B cell (primary cell): Measurements from ENCODE around the gene MVB12B. TPM values are rescaled to one million over a fixed set of nuclear protein-coding genes. Genes with fewer than 3 reads are reported as not detected.

Experiments used
- ATAC-seq: fragments of 200-7000 bp; cut with Tn5 transposase; one replicate; pipeline ENCODE4 v1.10.0; 2021; ENCODE audit warnings: low read depth, mild to moderate bottlenecking, moderate number of reproducible peaks, moderate library complexity
- CTCF ChIA-PET: fragments of 350-600 bp; sonication (Branson Sonifier 250); formaldehyde crosslinking; loops from one replicate; lab custom pipeline; 2021; ENCODE audit warnings: antibody characterized with exemption, inconsistent platforms; lab: Charles Lee
- POLR2A ChIA-PET: fragments of 350-600 bp; sonication (Branson Sonifier 250); formaldehyde crosslinking; loops from one replicate; lab custom pipeline; 2021; ENCODE audit warnings: antibody characterized with exemption; lab: Charles Lee
- DNase-seq: peaks from one replicate; pipeline ENCODE4 v3.0.0; 2013
- H2AFZ ChIP-seq: 2 replicates; pipeline ENCODE4 v1.6.1; 2012; ENCODE audit warnings: mild to moderate bottlenecking, low read depth, low read length; ENCODE audit not compliant: insufficient read depth, poor library complexity, severe bottlenecking
- H3K27ac ChIP-seq, 2 donors: 1 replicate in 1 of 2; 2 replicates in 1 of 2; pipeline ENCODE4 v1.5.1; 2012 to 2013; ENCODE audit warnings: low read length in 2 of 2, mild to moderate bottlenecking in 2 of 2, moderate library complexity in 1 of 2
- H3K27me3 ChIP-seq, 4 experiments: fragments of 200-600 bp in 1 of 4; sonication (generic) in 1 of 4; replicated peaks in 1 of 4; 1 replicate in 2 of 4; 2 replicates in 2 of 4; pipeline versions ENCODE4 v1.6.1 to v1.7.0; 2013 to 2016; ENCODE audit warnings: low read length in 3 of 4, mild to moderate bottlenecking in 2 of 4, mixed read lengths in 1 of 4, moderate library complexity in 1 of 4; ENCODE audit not compliant: insufficient read depth in 4 of 4, control insufficient read depth in 3 of 4; ENCODE audit errors: control extremely low read depth in 1 of 4
- H3K36me3 ChIP-seq, 2 experiments: replicated peaks in 1 of 2; 1 replicate in 1 of 2; 2 replicates in 1 of 2; pipeline versions ENCODE4 v1.6.1 to v1.7.1; 2013; ENCODE audit warnings: low read length in 1 of 2; ENCODE audit not compliant: insufficient read depth in 2 of 2, control insufficient read depth in 1 of 2; ENCODE audit errors: control extremely low read depth in 1 of 2, extremely low read depth in 1 of 2
- H3K4me1 ChIP-seq, 2 donors: fragments of 200-600 bp in 1 of 2; sonication (generic) in 1 of 2; 1 replicate in 1 of 2; 2 replicates in 1 of 2; pipeline versions ENCODE4 v1.5.1 to v1.6.1; 2013 to 2017; ENCODE audit warnings: low read length in 2 of 2; ENCODE audit not compliant: control insufficient read depth in 2 of 2, insufficient read depth in 2 of 2
- H3K4me2 ChIP-seq: replicated peaks from 2 replicates; pipeline ENCODE3; 2012; ENCODE audit warnings: mild to moderate bottlenecking, low read depth, low read length; ENCODE audit not compliant: poor library complexity, severe bottlenecking
- H3K4me3 ChIP-seq, 5 experiments: fragments of 200-600 bp in 1 of 5; sonication (generic) in 1 of 5; 1 replicate in 3 of 5; 2 replicates in 2 of 5; pipeline versions ENCODE4 v1.5.1 to v1.7.0; 2011 to 2016; ENCODE audit warnings: low read length in 4 of 5, mild to moderate bottlenecking in 4 of 5, low read depth in 2 of 5, control low read depth in 1 of 5, moderate library complexity in 1 of 5; ENCODE audit not compliant: insufficient read depth in 1 of 5; ENCODE audit errors: control extremely low read depth in 1 of 5, extremely low read depth in 1 of 5
- H3K79me2 ChIP-seq: fragments of 200-600 bp; sonication (generic); one replicate; pipeline ENCODE4 v1.6.0; 2016; ENCODE audit warnings: low read length; ENCODE audit not compliant: control insufficient read depth, insufficient read depth
- H3K9ac ChIP-seq: fragments of 200-600 bp; sonication (generic); 2 replicates; pipeline ENCODE4 v1.6.1; 2017; ENCODE audit warnings: mild to moderate bottlenecking, low read length, moderate library complexity
- H3K9me3 ChIP-seq, 3 donors: one replicate each; pipeline versions ENCODE4 v1.6.1 to v1.7.1; 2013; ENCODE audit warnings: low read length in 2 of 3; ENCODE audit not compliant: control insufficient read depth in 2 of 3, insufficient read depth in 1 of 3; ENCODE audit errors: control extremely low read depth in 1 of 3
- H4K20me1 ChIP-seq: 2 replicates; pipeline ENCODE4 v1.6.0; 2012; ENCODE audit warnings: mild to moderate bottlenecking, low read length; ENCODE audit not compliant: insufficient read depth, control insufficient read depth, poor library complexity, severe bottlenecking
- H3K27ac Mint-ChIP-seq: one replicate; pipeline ENCODE4 v1.8.0; 2021; ENCODE audit warnings: mixed read lengths
- H3K27me3 Mint-ChIP-seq: one replicate; pipeline ENCODE4 v1.8.0; 2021; ENCODE audit warnings: mixed read lengths
- H3K4me1 Mint-ChIP-seq: one replicate; pipeline ENCODE4 v1.8.0; 2021; ENCODE audit warnings: mixed read lengths
- H3K4me3 Mint-ChIP-seq: one replicate; pipeline ENCODE4 v1.8.0; 2021; ENCODE audit warnings: mixed read lengths
- H3K9me3 Mint-ChIP-seq: one replicate; pipeline ENCODE4 v1.8.0; 2022; ENCODE audit warnings: mixed read lengths; ENCODE audit not compliant: insufficient read depth
- CTCF ChIP-seq: fragments of 200-600 bp; IDR thresholded peaks from one replicate; pipeline ENCODE4 v1.8.0; 2022; ENCODE audit warnings: antibody characterized with exemption, mild to moderate bottlenecking
- EZH2 ChIP-seq: IDR thresholded peaks from 2 replicates; pipeline ENCODE4 v1.6.1; 2012; ENCODE audit warnings: borderline replicate concordance, low read depth, mild to moderate bottlenecking, moderate library complexity, low read length; ENCODE audit not compliant: insufficient read depth, poor library complexity, severe bottlenecking
- WGBS: methylation state at CpG from one replicate; pipeline ENCODE4 v1.1.5; 2013; ENCODE audit warnings: missing lambda C conversion rate; ENCODE audit not compliant: insufficient coverage; 5-methylcytosine and 5-hydroxymethylcytosine counted together
- intact Hi-C: fragments of 100-400 bp; cut with micrococcal nuclease; formaldehyde crosslinking; loops from one replicate; pipeline ENCODE4 v1.10.0; 2022
- polyA plus RNA-seq: library from polyadenylated mRNA; depleted of rRNA; stranded (reverse); fragments of >200 nt; gene quantifications from 2 replicates; pipeline ENCODE4 v1.2.3, GENCODE V29; 2012
- total RNA-seq, 2 donors: library from RNA; stranded (reverse); fragments of 120-200 nt in 1 of 2; gene quantifications; 1 replicate in 1 of 2; 2 replicates in 1 of 2; pipeline versions ENCODE4 v1.2.3 to v1.2.4, GENCODE V29; 2013 to 2022

Gene MVB12B
- total and polyA plus RNA-seq, 2 donors (not counting 1 experiment from before 2014, with no cell fraction given) = 1.2 to 9.8 TPM

- Mint-ChIP-seq H3K27me3 (peaks cover 26% of the 10 kb centered on the region), H3K4me1 (peaks cover 2% of the 10 kb centered on the region), H3K4me3 (no peak overlapping the region), H3K9me3 (peaks cover 3% of the 10 kb centered on the region), H3K27ac (no peak overlapping the region)
- Histone ChIP-seq H3K4me3 (no peak overlapping the region), H3K36me3 (no peaks in the 10 kb centered on the region), H3K9me3 (peaks cover 0 to 3% (median 1%) of the 10 kb centered on the region in 3 donors), H2AFZ (no peak overlapping the region), H3K27ac (no peak overlapping the region), H3K4me1 (no peaks in the 10 kb centered on the region), H3K9ac (no peak overlapping the region), H3K4me2 (no peak overlapping the region), H3K27me3 (peaks cover 0 to 4% (median 0%) of the 10 kb centered on the region in 4 experiments), H4K20me1 (no peaks in the 10 kb centered on the region), H3K79me2 (no peaks in the 10 kb centered on the region)
- intact Hi-C loops = no loop called here
- 98% methylated on average over 6 of the region's 6 CpGs for WGBS
- ATAC-seq (no peak), DNase-seq (no peak)
- CTCF ChIA-PET = interaction anchor here (0.6 to 9.0 kb wide), 5 partner anchors 16 to 172 kb away, joined by 3 to 85 read pairs (median 4); no protein-coding TSS in a partner anchor
- POLR2A ChIA-PET = no interaction called here
- TF ChIP-seq EZH2 (no peak), CTCF (no peak)
These were observed 7.8 kb upstream of the MVB12B start for GRCh38 chr9:126318858-126319257.

- H3K9me3 ChIP-seq = peaks cover 2 to 9% (median 3%) of the 10 kb centered on the region in 3 donors
- H3K36me3 ChIP-seq = no peaks in the 10 kb centered on the region
- WGBS = 97% methylated on average over 5 of the region's 5 CpGs
- intact Hi-C loops = loop anchor here (10.0 kb wide), 1 partner anchor 245 kb away; no protein-coding TSS in a partner anchor
- Mint-ChIP-seq H3K4me1 (peaks cover 2% of the 10 kb centered on the region), H3K27me3 (peaks cover 27% of the 10 kb centered on the region), H3K27ac (no peak overlapping the region), H3K9me3 (peaks cover 4% of the 10 kb centered on the region), H3K4me3 (no peak overlapping the region)
- no peak overlapping the region for H3K9ac ChIP-seq
- ChIA-PET POLR2A (no interaction called here), CTCF (interaction anchor here (2.0 to 9.0 kb wide), 3 partner anchors 78 to 171 kb away, joined by 4 to 85 read pairs (median 85); no protein-coding TSS in a partner anchor)
- TF ChIP-seq CTCF (no peak), EZH2 (no peak)
- H3K27ac ChIP-seq = no peak overlapping the region
- peaks cover 0 to 6% (median 0%) of the 10 kb centered on the region in 4 experiments for H3K27me3 ChIP-seq
- H3K4me3 ChIP-seq = no peak overlapping the region
- ATAC-seq (no peak), DNase-seq (no peak)
- no peak overlapping the region for H3K4me2 ChIP-seq
- no peaks in the 10 kb centered on the region for H3K4me1 ChIP-seq
- no peaks in the 10 kb centered on the region for H4K20me1 ChIP-seq
- H3K79me2 ChIP-seq = no peaks in the 10 kb centered on the region
- no peak overlapping the region for H2AFZ ChIP-seq
These were observed 7.0 kb upstream of the MVB12B start for GRCh38 chr9:126319671-126320070.
